T-cell (primary cell): Measurements from ENCODE around the gene COL15A1. TPM values are rescaled to one million over a fixed set of nuclear protein-coding genes. Genes with fewer than 3 reads are reported as not detected.

Experiments
- ATAC-seq, 4 experiments: fragments of 200-7000 bp in 3 of 4; fragments of 150-1000 bp in 1 of 4; cut with Tn5 transposase; replicated peaks in 1 of 4; 1 replicate in 3 of 4; 2 replicates in 1 of 4; pipeline ENCODE4 v1.10.0; 2021; ENCODE audit warnings: moderate library complexity in 3 of 4, mild to moderate bottlenecking in 2 of 4, moderate number of reproducible peaks in 1 of 4
- CTCF ChIA-PET, 2 donors: fragments of 300-600 bp; sonication (Branson Sonifier 250); formaldehyde crosslinking; loops; one replicate each; lab custom pipeline; 2022; ENCODE audit warnings: antibody characterized with exemption in 2 of 2; lab: Charles Lee
- POLR2A ChIA-PET, 2 donors: fragments of 300-600 bp; sonication (Branson Sonifier 250); formaldehyde crosslinking; loops; one replicate each; lab custom pipeline; 2022; ENCODE audit warnings: antibody characterized with exemption in 2 of 2; lab: Charles Lee
- DNase-seq, 35 experiments: peaks; one replicate each; pipeline versions ENCODE4 v3.0.0 to v3.0.0-alpha.2; 2013 to 2023
- H3K27ac ChIP-seq: one replicate; pipeline ENCODE4 v1.5.1; 2013; ENCODE audit warnings: low read length
- H3K27me3 ChIP-seq, 2 experiments: replicated peaks in 1 of 2; 1 replicate in 1 of 2; 2 replicates in 1 of 2; pipeline versions ENCODE4 v1.6.1 to v1.7.0; 2013; ENCODE audit warnings: low read length in 1 of 2, mixed read lengths in 1 of 2; ENCODE audit not compliant: control insufficient read depth in 2 of 2, insufficient read depth in 2 of 2; ENCODE audit errors: extremely low read depth in 1 of 2
- H3K36me3 ChIP-seq, 2 donors: 1 replicate in 1 of 2; 2 replicates in 1 of 2; pipeline versions ENCODE4 v1.6.1 to v1.7.0; 2013; ENCODE audit warnings: low read length in 1 of 2; ENCODE audit not compliant: control insufficient read depth in 2 of 2, insufficient read depth in 1 of 2; ENCODE audit errors: extremely low read depth in 1 of 2
- H3K4me1 ChIP-seq, 2 experiments: 1 replicate in 1 of 2; 2 replicates in 1 of 2; pipeline versions ENCODE4 v1.6.1 to v1.7.0; 2013; ENCODE audit warnings: low read length in 2 of 2, mixed read lengths in 1 of 2; ENCODE audit not compliant: insufficient read depth in 2 of 2, control insufficient read depth in 1 of 2; ENCODE audit errors: extremely low read depth in 1 of 2
- H3K4me3 ChIP-seq, 2 donors: 1 replicate in 1 of 2; 2 replicates in 1 of 2; pipeline versions ENCODE4 v1.5.1 to v1.7.0; 2013; ENCODE audit warnings: mild to moderate bottlenecking in 2 of 2, low read length in 1 of 2, moderate library complexity in 1 of 2; ENCODE audit not compliant: control insufficient read depth in 1 of 2; ENCODE audit errors: extremely low read depth in 1 of 2
- H3K9me3 ChIP-seq: 2 replicates; pipeline ENCODE4 v1.7.0; 2013
- H3K27ac Mint-ChIP-seq, 2 donors: one replicate each; pipeline ENCODE4 v1.8.0; 2020 to 2021; ENCODE audit warnings: mild to moderate bottlenecking in 2 of 2, mixed read lengths in 2 of 2
- H3K27me3 Mint-ChIP-seq, 2 donors: one replicate each; pipeline ENCODE4 v1.8.0; 2021 to 2022; ENCODE audit warnings: mixed read lengths in 2 of 2
- H3K36me3 Mint-ChIP-seq: one replicate; pipeline ENCODE4 v1.8.0; 2021; ENCODE audit warnings: mixed read lengths
- H3K4me1 Mint-ChIP-seq, 3 donors: one replicate each; pipeline ENCODE4 v1.8.0; 2020 to 2022; ENCODE audit warnings: mixed read lengths in 3 of 3, mild to moderate bottlenecking in 1 of 3
- H3K4me3 Mint-ChIP-seq, 3 donors: one replicate each; pipeline ENCODE4 v1.8.0; 2020 to 2022; ENCODE audit warnings: mild to moderate bottlenecking in 3 of 3, mixed read lengths in 3 of 3, moderate library complexity in 3 of 3
- H3K9me3 Mint-ChIP-seq, 3 donors: one replicate each; pipeline ENCODE4 v1.8.0; 2020 to 2022; ENCODE audit warnings: mixed read lengths in 3 of 3
- WGBS: methylation state at CpG from one replicate; pipeline ENCODE4 v1.1.5; 2013; ENCODE audit warnings: missing lambda C conversion rate; ENCODE audit not compliant: insufficient coverage; 5-methylcytosine and 5-hydroxymethylcytosine counted together
- total RNA-seq, 35 experiments: library from RNA in 6 of 35; stranded (reverse) in 6 of 35; fragments of 120-200 nt in 1 of 35; gene quantifications; one replicate each; pipeline versions ENCODE4 v1.2.1 to v1.2.4 and lab custom pipeline; 2013 to 2026

The COL15A1 gene
- total RNA-seq, 5 donors from 2014 or later (not counting 1 experiment from before 2014, with no cell fraction given): 0.15 to 0.20 (median 0.19) TPM; not detected in 2

DNA sequence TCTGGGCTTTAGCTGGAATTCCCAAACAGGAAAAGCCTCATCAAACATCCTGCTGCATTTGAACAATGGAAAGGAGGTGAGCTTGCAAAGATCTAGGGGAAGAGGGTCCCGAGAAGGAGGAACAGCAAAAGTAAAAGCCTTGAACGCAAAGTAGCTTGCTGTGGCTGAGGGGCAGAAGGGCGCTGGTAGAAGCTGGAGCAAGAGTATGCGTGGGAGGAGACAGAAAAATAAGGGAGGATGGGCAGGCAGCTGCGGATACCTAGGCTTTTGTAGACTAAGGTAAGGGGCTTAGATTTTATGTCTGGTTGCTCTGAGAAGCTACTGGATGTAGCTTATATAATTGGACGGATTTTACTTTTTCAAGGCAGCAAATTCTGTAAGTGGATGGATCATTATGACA, 139.3 kb downstream of the COL15A1 start:
- Mint-ChIP-seq H3K27me3 (no peaks in the 10 kb centered on the region), H3K36me3 (no peaks in the 10 kb centered on the region), H3K4me3 (no peak overlapping the region), H3K4me1 (peaks cover 24 to 28% (median 27%) of the 10 kb centered on the region in 3 donors), H3K27ac (no peak overlapping the region), H3K9me3 (no peaks in the 10 kb centered on the region)
- Histone ChIP-seq H3K36me3 (no peaks in the 10 kb centered on the region), H3K9me3 (no peaks in the 10 kb centered on the region), H3K27ac (no peak overlapping the region), H3K27me3 (no peaks in the 10 kb centered on the region), H3K4me1 (peaks cover 0 to 16% of the 10 kb centered on the region in 2 experiments), H3K4me3 (no peak overlapping the region)
- ChIA-PET POLR2A (no interaction called here), CTCF (interaction anchor here in 1 of 2 donors (0.5 kb wide), 1 partner anchor 83 kb away, joined by 8 read pairs; no protein-coding TSS in a partner anchor)
- WGBS: 90% methylated on average over 5 of the region's 6 CpGs
- ATAC-seq (no peak), DNase-seq (no peak)

DNA sequence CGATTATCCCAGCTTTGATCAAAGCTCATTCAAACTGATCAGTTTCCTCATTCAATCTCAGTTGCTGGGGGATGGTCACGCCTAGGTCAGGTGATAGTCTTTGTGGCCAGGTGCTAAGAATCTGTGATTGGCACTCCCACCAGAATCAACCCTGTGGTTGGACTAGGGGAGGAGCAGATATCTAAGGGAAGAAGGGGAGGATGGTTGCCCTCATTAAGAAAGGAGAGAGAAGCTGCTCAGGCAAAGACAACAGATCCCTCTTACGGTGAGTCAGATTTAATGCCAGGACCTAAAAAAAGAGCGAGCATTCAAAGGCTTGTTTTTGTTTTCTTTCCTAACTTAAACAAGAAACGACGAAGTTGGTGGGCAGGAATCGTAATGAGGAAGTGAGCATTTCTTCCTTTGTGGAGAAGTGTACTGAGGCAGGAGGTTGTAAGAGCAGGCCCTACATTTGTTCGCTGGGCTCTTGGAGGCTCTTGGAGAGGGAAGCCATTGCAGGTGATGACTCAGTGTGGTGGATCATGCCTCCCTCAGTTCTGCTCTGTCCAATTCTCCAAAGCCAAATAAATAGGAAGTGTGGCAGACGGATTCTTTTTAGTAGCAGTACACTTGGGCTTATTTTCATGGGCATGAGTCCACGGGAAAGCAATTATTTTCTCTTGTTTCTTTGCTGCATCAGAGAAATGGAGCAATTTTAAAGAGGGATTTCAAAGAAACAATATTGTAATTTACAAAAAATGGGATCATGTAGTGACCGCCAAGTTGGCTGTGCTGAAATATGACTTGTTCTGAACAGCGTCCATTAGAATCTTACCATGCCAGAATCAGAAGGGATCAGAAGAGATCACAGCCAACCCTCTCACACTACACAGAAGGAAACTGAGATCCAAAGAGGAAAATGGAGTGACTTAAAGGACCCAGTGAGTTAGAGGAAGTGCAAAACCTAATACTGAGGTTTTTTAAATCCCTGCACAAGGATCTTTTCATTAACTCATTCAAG, 142.5 kb downstream of the COL15A1 start:
- Mint-ChIP-seq H3K9me3 (peaks cover 0 to 3% (median 0%) of the 10 kb centered on the region in 3 donors), H3K4me1 (peaks cover 24 to 32% (median 25%) of the 10 kb centered on the region in 3 donors), H3K4me3 (no peak overlapping the region), H3K36me3 (no peaks in the 10 kb centered on the region), H3K27ac (no peak overlapping the region), H3K27me3 (no peaks in the 10 kb centered on the region)
- Histone ChIP-seq H3K4me3 (no peak overlapping the region), H3K36me3 (peaks cover 0 to 4% of the 10 kb centered on the region in 2 donors), H3K9me3 (no peaks in the 10 kb centered on the region), H3K27ac (no peak overlapping the region), H3K4me1 (peaks cover 0 to 14% of the 10 kb centered on the region in 2 experiments), H3K27me3 (no peaks in the 10 kb centered on the region)
- no peak for ATAC-seq
- no peak for DNase-seq
- CTCF ChIA-PET: no interaction called here
- POLR2A ChIA-PET: no interaction called here
- no CpG with 5 or more reads among the region's 12 CpGs for WGBS

DNA sequence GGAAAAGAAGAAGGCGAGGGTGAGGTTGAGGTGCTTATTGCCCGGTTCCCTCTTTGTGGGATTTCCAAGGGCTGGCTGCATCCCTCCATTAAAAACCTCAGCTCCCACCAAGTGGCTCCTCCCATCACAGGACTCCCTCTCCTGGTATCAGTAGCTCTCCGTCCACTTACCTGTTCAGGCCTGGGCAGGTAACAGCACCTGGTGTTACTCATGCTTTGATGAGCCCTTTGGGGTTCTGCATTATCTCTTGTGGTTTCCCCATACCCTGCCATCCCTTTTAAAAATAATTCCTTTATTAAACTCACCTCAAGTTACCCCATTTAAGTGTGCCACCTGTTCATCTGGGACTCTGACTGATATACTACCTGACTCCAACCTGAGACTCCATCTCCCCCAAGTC, 143.8 kb downstream of the COL15A1 start:
- H3K4me1 Mint-ChIP-seq: peaks cover 33 to 42% (median 34%) of the 10 kb centered on the region in 3 donors
- ATAC-seq (no peak), DNase-seq (no peak)
- Histone ChIP-seq H3K27me3 (no peaks in the 10 kb centered on the region), H3K36me3 (peaks cover 0 to 4% of the 10 kb centered on the region in 2 donors), H3K27ac (no peak overlapping the region), H3K4me1 (peaks cover 4 to 25% of the 10 kb centered on the region in 2 experiments), H3K4me3 (no peak overlapping the region), H3K9me3 (no peaks in the 10 kb centered on the region)
- CTCF ChIA-PET: no interaction called here
- peak overlapping the region in 1 of 2 donors; percentile 34 for H3K27ac Mint-ChIP-seq
- no peaks in the 10 kb centered on the region for H3K27me3 Mint-ChIP-seq
- H3K9me3 Mint-ChIP-seq: peaks cover 0 to 3% (median 0%) of the 10 kb centered on the region in 3 donors
- 100% methylated on average over 1 of the region's 3 CpGs for WGBS
- H3K36me3 Mint-ChIP-seq: no peaks in the 10 kb centered on the region
- POLR2A ChIA-PET: no interaction called here
- H3K4me3 Mint-ChIP-seq: no peak overlapping the region

DNA sequence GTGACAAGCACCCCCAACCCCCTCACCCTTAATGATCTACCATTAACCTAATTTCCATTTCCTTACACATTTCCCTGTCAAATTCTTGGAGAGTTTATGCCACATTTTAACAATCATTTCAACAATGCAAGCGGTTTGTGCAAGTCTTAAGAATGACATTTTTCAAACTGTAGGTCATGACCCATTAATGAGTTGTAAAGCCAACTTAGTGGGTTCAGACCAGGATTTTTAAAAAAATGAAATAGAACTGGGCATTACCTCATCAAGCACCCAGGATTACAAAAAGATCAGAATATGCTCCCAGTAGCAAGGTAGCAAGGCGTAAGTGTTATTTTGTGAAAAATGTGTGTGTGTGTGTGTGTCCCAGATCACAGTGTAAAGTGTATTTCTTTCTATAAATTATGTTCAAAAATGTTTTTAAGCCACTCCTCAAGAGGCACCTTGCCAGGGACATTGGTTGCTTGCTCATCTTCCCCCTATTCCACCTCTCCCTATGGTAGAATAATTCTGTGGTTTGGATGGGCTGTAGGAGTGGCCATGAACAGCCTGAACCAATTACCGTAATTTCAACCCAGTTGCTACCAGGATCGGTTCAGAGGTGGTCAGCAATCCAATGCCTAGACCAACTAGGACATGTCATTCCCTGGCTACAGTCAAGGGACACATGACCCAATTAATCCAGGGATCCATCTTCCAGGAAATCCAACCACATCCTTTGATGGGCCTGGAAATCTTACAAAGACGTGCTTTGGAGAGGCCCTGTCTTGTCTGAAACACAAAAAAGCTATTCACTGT, 146.8 kb downstream of the COL15A1 start:
- Mint-ChIP-seq H3K36me3 (no peaks in the 10 kb centered on the region), H3K4me1 (peaks cover 47 to 56% (median 55%) of the 10 kb centered on the region in 3 donors), H3K4me3 (no peak overlapping the region), H3K27ac (no peak overlapping the region), H3K9me3 (peaks cover 0 to 3% (median 0%) of the 10 kb centered on the region in 3 donors), H3K27me3 (no peaks in the 10 kb centered on the region)
- peaks cover 9 to 41% of the 10 kb centered on the region in 2 experiments for H3K4me1 ChIP-seq
- ChIA-PET POLR2A (no interaction called here), CTCF (interaction anchor here in 1 of 2 donors (0.6 kb wide), 1 partner anchor 99 kb away, joined by 3 read pairs; no protein-coding TSS in a partner anchor)
- DNase-seq: no peak
- 100% methylated on average over 1 of the region's 5 CpGs for WGBS
- no peak overlapping the region for H3K27ac ChIP-seq
- H3K4me3 ChIP-seq: no peak overlapping the region
- H3K9me3 ChIP-seq: no peaks in the 10 kb centered on the region
- H3K36me3 ChIP-seq: peaks cover 0 to 4% of the 10 kb centered on the region in 2 donors
- ATAC-seq: no peak
- H3K27me3 ChIP-seq: no peaks in the 10 kb centered on the region

DNA sequence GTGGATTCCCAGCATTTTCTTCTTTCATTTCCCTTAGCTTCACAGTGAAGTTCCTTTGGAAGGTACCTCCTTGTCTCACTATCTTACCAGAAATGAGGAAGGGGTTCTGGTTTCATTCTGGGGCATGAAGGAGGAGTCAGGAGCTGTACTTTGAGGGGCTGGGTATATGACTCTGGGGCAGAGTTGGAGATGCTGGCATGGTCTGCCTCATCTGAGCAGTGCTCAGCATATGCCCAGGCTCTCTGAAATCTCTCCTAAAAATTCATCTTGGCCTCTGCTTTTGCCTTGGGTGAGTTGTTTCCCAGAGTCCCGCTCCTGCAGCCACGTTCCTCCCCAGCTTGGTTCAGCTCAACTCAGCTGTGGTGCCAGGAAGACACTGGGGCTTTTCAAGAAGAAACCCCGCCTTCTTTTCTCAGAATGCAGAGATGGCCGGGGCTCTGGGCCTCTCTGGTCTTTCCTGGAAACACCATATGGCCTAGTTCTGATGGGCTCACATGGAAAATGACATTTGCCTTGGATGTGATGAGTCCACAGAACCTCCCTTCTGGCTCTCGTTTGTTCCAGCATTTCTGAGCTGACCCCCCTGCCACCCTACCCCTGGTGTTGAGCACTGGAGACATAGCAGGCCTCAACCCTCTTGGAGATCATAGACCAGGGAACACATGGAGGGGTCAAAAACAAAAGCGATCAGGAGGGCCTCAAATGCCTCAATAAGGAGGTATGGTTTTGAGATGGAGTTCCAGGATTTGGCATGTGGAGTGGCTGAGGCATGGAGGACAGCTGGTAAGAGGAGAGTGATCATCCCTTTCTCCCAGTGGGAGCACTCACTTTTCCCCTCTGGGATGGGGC, 149.2 kb downstream of the COL15A1 start:
- Histone ChIP-seq H3K36me3 (peaks cover 0 to 4% of the 10 kb centered on the region in 2 donors), H3K9me3 (no peaks in the 10 kb centered on the region), H3K4me3 (no peak overlapping the region), H3K27ac (peak overlapping the region; percentile 39), H3K4me1 (peaks cover 10 to 34% of the 10 kb centered on the region in 2 experiments), H3K27me3 (no peaks in the 10 kb centered on the region)
- DNase-seq: peak in 4 of 35 experiments; percentile 5 to 36 (median 12)
- Mint-ChIP-seq H3K36me3 (no peaks in the 10 kb centered on the region), H3K4me3 (peak overlapping the region; percentile 18 to 67 (median 39)), H3K27ac (peak overlapping the region; percentile 79 to 91), H3K27me3 (no peaks in the 10 kb centered on the region), H3K9me3 (peaks cover 0 to 3% (median 0%) of the 10 kb centered on the region in 3 donors), H3K4me1 (peaks cover 48 to 59% (median 52%) of the 10 kb centered on the region in 3 donors)
- ChIA-PET CTCF (interaction anchor here in 1 of 2 donors (0.6 to 1.2 kb wide), 3 partner anchors 22 to 47 kb away, joined by 3 to 4 read pairs (median 3); no protein-coding TSS in a partner anchor), POLR2A (interaction anchor here (0.5 to 0.6 kb wide), 2 partner anchors 22 to 43 kb away, joined by 3 to 8 read pairs; no protein-coding TSS in a partner anchor)
- 16% methylated on average over 4 of the region's 6 CpGs for WGBS
- ATAC-seq: peak; percentile 61 to 91 (median 76)
